ENCODE data around the gene SLA2.

DNA sequence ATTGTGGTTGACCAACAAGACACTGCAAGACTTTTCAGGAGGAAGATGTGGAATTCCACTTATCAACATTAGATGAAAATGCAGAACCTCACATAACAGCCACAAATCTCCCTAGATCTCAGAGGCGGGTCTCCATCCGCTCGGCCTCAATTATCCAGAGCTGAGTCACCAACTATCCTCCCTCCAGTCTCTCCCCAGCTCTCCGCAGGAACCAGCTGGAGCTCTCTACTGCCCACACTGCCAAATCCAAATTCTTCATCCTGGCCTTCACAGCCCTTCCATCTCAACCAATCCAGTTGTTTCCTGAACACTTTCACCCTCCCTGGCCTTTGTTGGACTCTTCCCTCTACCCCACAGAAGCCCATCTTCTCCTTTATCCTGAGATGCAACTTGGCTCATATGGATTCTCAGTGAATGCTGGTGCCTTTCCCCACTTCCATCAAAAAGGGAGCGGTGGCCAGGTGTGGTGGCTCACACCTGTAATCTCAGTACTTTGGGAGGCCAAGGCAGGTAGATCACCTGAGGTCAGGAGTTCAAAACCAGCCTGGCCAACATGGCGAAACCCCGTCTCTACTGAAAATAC, 76.1 kb downstream of the SLA2 start:
- TF ChIP-seq GATA2 (IDR thresholded peaks at IDR 0.05; ENCODE audit: low read depth, low read length) (no peak), GATA3 (IDR thresholded peaks at IDR 0.05; ENCODE audit: low read depth, low read length) (no peak)

Measured in SH-SY5Y (cell line).